HG03064 (cell line): ENCODE measurements around the gene PYGB.
A peak's percentile ranks its signal among the peaks of the same experiment; 100 is the strongest.
"Not testable (repeated sequence)": the region's sequence is repeated elsewhere in the genome, so short reads cannot be mapped to it uniquely, and the experiment has no call there.

Experiments
- ATAC-seq: cut with Tn5 transposase; IDR thresholded peaks from one replicate; pipeline ENCODE4 v1.9.1; 2021; ENCODE audit warnings: low read depth; ENCODE audit not compliant: unreplicated experiment

PYGB gene

GRCh38 chr20:25309395-25310267 is 61.7 kb downstream of the PYGB start:
- peak; percentile 21 for ATAC-seq

- peak; percentile 88 for ATAC-seq
Observed at GRCh38 chr20:25310268-25310920, 62.5 kb downstream of the PYGB start.

GRCh38 chr20:25310921-25311728 is 63.2 kb downstream of the PYGB start:
- no peak for ATAC-seq

- ATAC-seq, result not testable (repeated sequence)
Observed at GRCh38 chr20:25312716-25313115, 64.8 kb downstream of the PYGB start.

- ATAC-seq, result no peak
Observed at GRCh38 chr20:25313593-25313992, 65.7 kb downstream of the PYGB start.

- no peak for ATAC-seq
Observed at GRCh38 chr20:25314497-25315417, 66.9 kb downstream of the PYGB start.

GRCh38 chr20:25315418-25316210 is 67.7 kb downstream of the PYGB start:
- no peak for ATAC-seq

- no peak for ATAC-seq
Observed at GRCh38 chr20:25316506-25317190, 68.8 kb downstream of the PYGB start.

GRCh38 chr20:25317351-25318075 is 69.6 kb downstream of the PYGB start:
- ATAC-seq, result no peak

- ATAC-seq, result peak; percentile 87
Observed at GRCh38 chr20:25318471-25319240, 70.8 kb downstream of the PYGB start.

- no peak for ATAC-seq
Observed at GRCh38 chr20:25319241-25320034, 71.6 kb downstream of the PYGB start.

GRCh38 chr20:25320035-25320800 is 72.3 kb downstream of the PYGB start:
- ATAC-seq, result no peak

- no peak for ATAC-seq
Observed at GRCh38 chr20:25321262-25321831, 73.5 kb downstream of the PYGB start.

- ATAC-seq, result no peak
Observed at GRCh38 chr20:25321991-25322390, 74.1 kb downstream of the PYGB start.

- no peak for ATAC-seq
Observed at GRCh38 chr20:25323496-25324246, 75.8 kb downstream of the PYGB start.
